GM18502 (cell line): ENCODE data around the gene CDK2.
A peak's percentile ranks its signal among the peaks of the same experiment; 100 is the strongest.

Experiments used
- ATAC-seq: cut with Tn5 transposase; IDR thresholded peaks from one replicate; pipeline ENCODE4 v1.9.1; 2021; ENCODE audit warnings: mild to moderate bottlenecking; ENCODE audit not compliant: unreplicated experiment, poor library complexity

Gene CDK2

DNA sequence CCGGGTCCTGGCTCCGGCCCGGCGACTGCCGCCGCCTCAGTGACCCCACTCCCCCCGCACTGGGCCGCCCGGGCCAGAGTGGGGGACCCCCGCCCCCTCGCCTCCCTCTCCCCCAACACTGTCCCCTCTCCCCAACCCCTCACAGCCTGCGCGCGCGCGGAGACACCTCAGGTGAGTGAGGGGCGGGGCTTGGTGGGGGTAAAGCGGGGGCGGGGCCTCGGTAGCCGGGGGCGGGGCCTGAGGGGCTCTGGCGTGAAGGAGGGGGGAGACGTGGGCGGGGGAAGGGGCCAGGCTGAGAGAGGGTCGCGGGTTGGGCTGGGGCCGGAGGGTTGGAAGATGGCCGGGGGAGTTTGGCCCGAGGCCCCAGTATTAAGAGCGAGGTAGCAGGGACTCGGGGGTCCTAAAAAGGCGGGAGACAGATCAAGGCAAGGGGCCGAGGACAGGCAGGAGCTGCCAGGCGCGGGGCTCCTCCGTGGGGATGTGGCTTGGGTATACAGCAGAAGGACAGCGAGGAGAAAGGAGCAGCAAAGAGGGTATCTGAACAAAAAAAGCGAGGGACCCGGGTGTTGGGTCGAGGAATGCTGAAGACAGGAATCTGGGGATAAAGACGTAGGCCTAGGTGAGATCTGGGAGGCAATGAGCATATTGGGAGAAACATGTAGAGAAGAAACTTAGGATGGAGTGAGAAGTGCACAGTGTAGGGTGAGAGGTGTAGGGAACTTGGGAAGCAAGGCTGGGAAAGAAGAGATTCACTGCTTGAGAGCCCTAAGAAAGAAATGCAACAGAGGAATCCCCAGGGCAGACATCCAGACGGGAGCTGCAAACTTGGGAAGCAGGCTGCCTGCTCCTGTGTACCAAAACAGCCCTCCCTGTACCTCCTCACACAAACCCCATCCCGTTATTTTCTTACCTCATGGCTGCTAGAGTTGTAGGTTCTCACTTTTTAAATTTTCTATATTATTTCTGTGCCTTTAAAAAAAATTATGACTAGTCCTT is 41.2 kb downstream of the CDK2 start:
- ATAC-seq: peak; percentile 51

DNA sequence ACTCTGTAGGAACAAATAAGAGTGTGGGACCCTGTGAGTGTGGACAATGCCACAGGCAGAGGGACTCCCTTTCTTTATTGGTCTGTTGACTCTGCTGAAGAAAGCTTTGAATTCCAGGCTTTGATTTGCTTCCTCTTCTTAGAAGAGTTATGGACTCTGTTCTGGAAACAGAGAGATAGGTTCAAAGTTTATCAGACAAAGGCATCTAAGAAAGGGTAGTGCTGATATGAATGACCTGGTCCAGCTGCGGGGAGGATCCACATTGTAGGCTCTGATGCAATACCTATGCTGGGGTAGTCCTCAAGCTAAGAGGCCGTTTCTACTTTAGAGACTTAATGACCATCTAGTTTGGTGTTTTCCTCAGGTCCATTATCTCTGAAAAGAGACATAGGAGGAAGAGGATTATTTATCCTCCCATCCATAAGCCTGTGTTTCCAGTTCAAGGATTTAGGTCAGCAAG is 43.5 kb downstream of the CDK2 start:
- no peak for ATAC-seq

DNA sequence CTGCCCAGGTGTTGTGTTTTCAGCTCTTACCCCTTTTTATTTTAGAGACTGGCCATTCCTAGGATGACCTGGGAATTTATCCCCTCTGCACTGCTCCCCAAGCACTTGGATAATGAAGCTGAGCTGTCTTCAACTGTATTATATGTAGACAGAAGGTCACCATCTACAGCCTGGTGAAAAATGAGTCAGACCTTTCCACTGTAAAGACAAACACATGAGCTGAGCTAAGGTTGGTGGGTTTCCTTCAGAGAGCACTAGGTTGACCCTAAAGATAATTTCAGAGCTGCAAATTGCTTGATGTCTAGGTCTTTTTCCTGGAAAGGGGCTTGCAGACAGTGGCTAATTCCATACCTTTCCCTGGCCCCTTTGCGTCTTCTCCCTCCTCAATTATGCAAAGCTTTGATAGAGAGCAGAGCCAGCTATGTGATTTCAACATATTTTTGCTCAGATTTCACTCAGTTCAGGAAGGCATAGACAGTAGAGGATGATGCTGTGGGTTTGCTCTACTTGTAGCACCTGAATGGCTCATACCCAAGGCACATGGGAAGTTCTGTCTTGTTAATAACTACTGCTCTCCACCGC is 45.0 kb downstream of the CDK2 start:
- ATAC-seq: no peak

DNA sequence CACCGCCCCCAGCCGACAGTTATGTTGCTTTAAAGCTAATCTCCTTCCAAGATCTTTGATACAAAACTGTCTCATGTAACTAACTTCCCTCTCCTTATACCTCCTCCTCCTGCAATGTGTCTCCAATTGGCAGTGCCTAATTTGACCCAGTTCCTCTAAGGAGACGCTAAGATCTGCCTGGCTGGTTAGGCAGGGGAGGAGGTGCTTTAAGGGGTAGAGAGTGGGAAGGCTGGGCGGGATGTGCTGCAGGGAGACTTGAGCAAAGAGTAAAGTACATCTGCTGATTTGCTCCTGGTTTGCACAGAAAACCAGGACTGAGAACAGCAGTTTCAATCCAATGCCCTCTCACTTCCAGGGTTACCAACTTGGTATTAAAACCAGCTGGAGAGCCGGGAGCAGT is 46.9 kb downstream of the CDK2 start:
- ATAC-seq: no peak

DNA sequence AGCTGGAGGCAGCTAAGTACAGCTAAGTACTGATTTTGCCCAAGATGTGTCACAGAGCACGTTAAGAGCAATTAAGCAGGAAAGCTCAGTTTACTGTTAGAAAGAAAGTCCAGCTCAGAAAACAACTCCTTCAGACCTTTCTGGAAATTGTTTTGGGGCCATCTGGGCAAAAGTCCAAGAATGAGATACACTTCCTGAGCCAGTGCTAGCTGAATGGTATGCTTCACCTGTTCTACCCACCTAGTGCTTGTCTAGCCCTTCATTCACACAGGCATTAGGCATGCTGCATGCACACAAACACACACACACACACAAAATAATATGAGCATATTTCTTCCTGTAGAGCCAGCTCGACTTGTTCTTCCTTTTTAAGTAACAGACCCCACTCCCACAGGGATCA is 47.6 kb downstream of the CDK2 start:
- ATAC-seq: no peak

DNA sequence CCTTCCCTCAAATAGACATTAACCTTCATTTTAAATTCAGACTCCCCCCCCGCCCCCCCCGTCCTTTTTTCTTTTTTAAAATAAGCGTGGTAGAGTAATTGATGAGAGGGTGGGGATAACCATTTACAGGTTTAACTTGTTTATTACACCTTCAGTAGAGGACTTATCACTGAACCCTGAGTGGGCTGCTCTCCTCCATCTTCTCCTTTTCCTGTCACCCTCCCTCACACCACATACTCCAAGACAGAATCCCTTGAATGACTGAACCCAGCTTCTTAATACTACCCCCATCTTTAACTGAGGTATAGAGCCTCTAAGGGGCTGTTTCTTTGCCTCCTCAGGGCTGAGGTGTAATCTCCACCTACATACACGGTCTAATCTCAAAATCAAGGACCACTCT is 50.6 kb downstream of the CDK2 start:
- ATAC-seq: no peak

DNA sequence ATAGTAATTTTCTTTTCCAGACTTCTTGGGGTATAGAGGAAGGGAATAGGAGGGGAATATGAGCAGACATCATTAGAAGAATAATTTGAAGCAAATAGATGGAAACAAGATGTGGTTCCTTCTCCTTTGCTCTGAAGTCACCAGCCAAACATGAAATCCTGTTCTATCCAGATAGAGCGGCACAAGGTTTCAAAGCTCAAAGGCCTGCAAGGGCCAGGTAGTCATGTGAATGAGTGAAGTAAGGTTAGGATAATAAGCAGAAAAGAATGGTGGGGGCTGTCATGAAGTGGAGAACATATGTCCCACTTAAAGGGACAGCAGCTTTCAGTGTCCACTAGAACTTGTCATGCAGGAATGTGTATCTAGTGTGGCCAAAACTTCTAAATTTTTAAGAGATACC is 51.7 kb downstream of the CDK2 start:
- ATAC-seq: no peak

DNA sequence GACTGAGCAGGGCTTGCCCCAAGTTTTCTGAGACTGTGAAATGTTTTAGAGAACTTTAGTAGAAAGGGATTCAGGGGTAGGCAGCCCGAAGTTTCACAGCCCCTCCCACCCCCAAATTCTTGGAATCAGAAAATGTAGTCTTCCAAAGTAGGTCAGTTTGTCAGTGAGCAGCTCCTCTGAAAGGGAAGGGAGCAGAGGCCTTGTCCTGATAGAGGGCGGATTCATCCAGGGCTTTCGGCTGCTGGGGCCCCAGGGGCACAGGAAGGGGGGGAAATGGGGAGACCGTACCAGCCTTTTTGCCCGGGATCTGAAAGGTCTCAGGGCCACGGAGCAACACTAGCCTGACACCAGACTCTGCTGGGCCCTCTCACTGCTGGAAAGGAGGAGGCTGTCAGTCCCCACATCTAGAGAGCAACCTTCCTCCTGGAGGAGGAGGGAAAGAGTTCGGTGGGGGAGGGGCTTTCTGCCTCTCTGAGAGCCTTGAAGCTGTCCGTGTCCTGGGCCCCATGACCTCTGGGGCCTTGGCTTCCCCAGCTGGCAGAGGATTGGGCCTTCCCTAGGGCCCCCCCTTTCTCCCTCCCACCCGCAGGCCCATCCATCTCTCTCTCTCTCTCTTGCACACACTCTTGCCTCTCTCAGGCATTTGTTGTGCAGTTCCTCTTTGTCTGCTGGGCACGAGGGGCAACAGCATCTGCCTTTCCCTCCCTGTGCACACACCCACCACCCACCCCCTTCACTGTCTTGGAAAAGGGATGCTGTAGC is 54.0 kb downstream of the CDK2 start, which contains the start of gene IKZF4:
IKZF4 (plus strand) TSS at position 621 of the 762 bp plus-strand sequence. CDS start 451 bp downstream, outside the sequence.
- ATAC-seq: no peak

DNA sequence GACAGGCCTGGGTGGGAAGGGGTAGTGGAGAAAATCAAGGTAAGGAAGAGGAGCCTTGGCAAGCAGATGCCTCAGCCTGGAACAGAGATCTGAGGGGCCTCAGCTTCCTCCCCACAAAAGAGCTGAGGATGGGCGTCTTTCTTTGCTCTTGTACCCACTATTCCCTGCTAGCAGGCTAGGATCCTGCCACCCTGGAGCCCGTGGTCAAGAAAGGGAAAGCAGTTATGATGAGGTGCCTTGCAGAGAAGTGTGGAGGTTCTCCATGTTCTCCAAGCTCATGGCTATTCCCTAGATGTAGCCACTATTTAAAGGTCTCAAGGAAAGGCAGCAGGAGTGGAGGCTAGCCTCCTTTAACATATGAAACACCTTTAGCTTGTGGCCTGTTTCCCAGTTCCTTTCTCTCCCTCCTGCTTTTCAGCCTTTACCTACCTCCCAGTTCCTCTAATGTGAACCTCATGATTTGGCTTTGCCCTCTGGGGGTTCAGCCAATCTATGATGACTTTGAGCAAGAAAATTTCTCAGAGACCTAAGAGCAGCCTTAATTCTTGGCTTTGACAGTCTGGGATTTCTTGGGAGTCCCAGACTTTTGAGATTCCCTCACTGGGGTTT is 55.4 kb downstream of the CDK2 start:
- no peak for ATAC-seq
